Endodermal cell (in vitro differentiated cells): ENCODE measurements around the gene TEX54. TPM values are rescaled to one million over a fixed set of nuclear protein-coding genes. Genes with fewer than 3 reads are reported as not detected.

Experiments
- DNase-seq: peaks from one replicate; pipeline ENCODE4 v3.0.0-alpha.2; 2017
- H3K27ac ChIP-seq: 2 replicates; pipeline ENCODE4 v1.5.1; 2013; ENCODE audit warnings: mild to moderate bottlenecking, low read depth, low read length, moderate library complexity
- H3K27me3 ChIP-seq: 2 replicates; pipeline ENCODE4 v1.6.1; 2013; ENCODE audit warnings: mild to moderate bottlenecking, low read length, moderate library complexity; ENCODE audit not compliant: insufficient read depth, control insufficient read depth, poor library complexity, severe bottlenecking
- H3K36me3 ChIP-seq: 2 replicates; pipeline ENCODE4 v1.7.0; 2013; ENCODE audit warnings: mild to moderate bottlenecking, low read length, moderate library complexity; ENCODE audit not compliant: control insufficient read depth, insufficient read depth
- H3K4me1 ChIP-seq: one replicate; pipeline ENCODE4 v1.7.0; 2013; ENCODE audit warnings: low read length; ENCODE audit not compliant: control insufficient read depth, insufficient read depth
- H3K4me3 ChIP-seq: 2 replicates; pipeline ENCODE4 v1.5.1; 2013; ENCODE audit warnings: mild to moderate bottlenecking, low read length, moderate library complexity
- H3K9ac ChIP-seq: 2 replicates; pipeline ENCODE4 v1.6.1; 2013; ENCODE audit warnings: mild to moderate bottlenecking, low read length, moderate library complexity; ENCODE audit not compliant: poor library complexity, severe bottlenecking; ENCODE audit errors: extremely low read depth
- H3K9me3 ChIP-seq: 2 replicates; pipeline ENCODE4 v1.6.1; 2013; ENCODE audit warnings: mild to moderate bottlenecking, low read length, moderate library complexity; ENCODE audit not compliant: control insufficient read depth
- H3K27ac Mint-ChIP-seq: 2 replicates; pipeline ENCODE4 v1.8.0; 2020; ENCODE audit warnings: mixed read lengths
- H3K27me3 Mint-ChIP-seq: 2 replicates; pipeline ENCODE4 v1.8.0; 2021; ENCODE audit warnings: mild to moderate bottlenecking, mixed read lengths; ENCODE audit not compliant: insufficient read depth
- H3K36me3 Mint-ChIP-seq: 2 replicates; pipeline ENCODE4 v1.8.0; 2020; ENCODE audit warnings: low read depth, mixed read lengths
- H3K4me1 Mint-ChIP-seq: 2 replicates; pipeline ENCODE4 v1.8.0; 2020; ENCODE audit warnings: mixed read lengths
- H3K4me3 Mint-ChIP-seq: 2 replicates; pipeline ENCODE4 v1.8.0; 2020; ENCODE audit warnings: mild to moderate bottlenecking, moderate library complexity, mixed read lengths
- H3K9me3 Mint-ChIP-seq: 2 replicates; pipeline ENCODE4 v1.8.0; 2020; ENCODE audit warnings: mild to moderate bottlenecking, mixed read lengths
- CTCF ChIP-seq: fragments of 200-600 bp; sonication (generic); conservative IDR thresholded peaks from 2 replicates; pipeline ENCODE4 v1.5.0; 2021; ENCODE audit warnings: antibody characterized with exemption, mild to moderate bottlenecking
- WGBS, 2 experiments: methylation state at CpG; one replicate each; pipeline versions ENCODE4 v1.1.5 to v1.1.7; 2013; ENCODE audit warnings: missing lambda C conversion rate in 2 of 2, mixed read lengths in 1 of 2; ENCODE audit not compliant: insufficient coverage in 1 of 2, insufficient read length in 1 of 2; 5-methylcytosine and 5-hydroxymethylcytosine counted together
- total RNA-seq, 2 donors: library from RNA; stranded (reverse); fragmentation: NEBNext Ultra II Directional in 1 of 2; extraction: Animal tissue kit (Norgen Biotek cat#: 25700) in 1 of 2; gene quantifications; 2 replicates in 1 of 2; 3 replicates in 1 of 2; pipeline ENCODE4 v1.2.1, GENCODE V29; 2021

Gene TEX54
- total RNA-seq, 2 donors from 2014 or later = not detected

GRCh38 chr11:62805961-62806441 is 26.6 kb downstream of the TEX54 start:
- peaks cover 43% of the 10 kb centered on the region for H3K36me3 ChIP-seq
- Mint-ChIP-seq H3K4me3 (peak overlapping the region; percentile 94), H3K36me3 (peaks cover 25% of the 10 kb centered on the region), H3K27me3 (no peaks in the 10 kb centered on the region), H3K27ac (peak overlapping the region; percentile 98), H3K4me1 (peaks cover 19% of the 10 kb centered on the region), H3K9me3 (no peaks in the 10 kb centered on the region)
- peaks cover 10% of the 10 kb centered on the region for H3K4me1 ChIP-seq
- no peaks in the 10 kb centered on the region for H3K9me3 ChIP-seq
- H3K27me3 ChIP-seq = no peaks in the 10 kb centered on the region
- peak; percentile 57 for DNase-seq
- TF ChIP-seq CTCF = peak; percentile 1
- 40 to 50% methylated on average over 7 to 12 of the region's 12 CpGs for WGBS, 2 experiments
- peak overlapping the region; percentile 96 for H3K4me3 ChIP-seq
- H3K9ac ChIP-seq = peak overlapping the region; percentile 88
- peak overlapping the region; percentile 80 for H3K27ac ChIP-seq

- Mint-ChIP-seq H3K9me3 (no peaks in the 10 kb centered on the region), H3K27me3 (no peaks in the 10 kb centered on the region), H3K27ac (peak within 1 kb of the TSS; percentile 98), H3K4me3 (peak within 1 kb of the TSS; percentile 94), H3K4me1 (peaks cover 19% of the 10 kb centered on the region), H3K36me3 (peaks cover 28% of the 10 kb centered on the region)
- H3K27me3 ChIP-seq = no peaks in the 10 kb centered on the region
- H3K9me3 ChIP-seq = no peaks in the 10 kb centered on the region
- H3K4me1 ChIP-seq = peaks cover 10% of the 10 kb centered on the region
- peak within 1 kb of the TSS; percentile 88 for H3K9ac ChIP-seq
- peak; percentile 98 for DNase-seq
- TF ChIP-seq CTCF = peak; percentile 48
- H3K36me3 ChIP-seq = peaks cover 45% of the 10 kb centered on the region
- peak within 1 kb of the TSS; percentile 96 for H3K4me3 ChIP-seq
- peak within 1 kb of the TSS; percentile 80 for H3K27ac ChIP-seq
- 0 to 1% methylated on average over 32 to 77 of the region's 77 CpGs for WGBS, 2 experiments
These were observed 27.4 kb downstream of the TEX54 start, which contains the start of gene NXF1 for GRCh38 chr11:62805076-62805892. NXF1 (minus strand) TSS chr11:62805440; CDS start chr11:62805356, 84 bp downstream.

- TF ChIP-seq CTCF = no peak
- Histone ChIP-seq H3K9ac (peak overlapping the region; percentile 88), H3K27ac (no peak overlapping the region), H3K27me3 (no peaks in the 10 kb centered on the region), H3K4me1 (peaks cover 10% of the 10 kb centered on the region), H3K4me3 (peak overlapping the region; percentile 96), H3K9me3 (no peaks in the 10 kb centered on the region), H3K36me3 (peaks cover 50% of the 10 kb centered on the region)
- Mint-ChIP-seq H3K4me1 (peaks cover 19% of the 10 kb centered on the region), H3K4me3 (peak overlapping the region; percentile 94), H3K9me3 (no peaks in the 10 kb centered on the region), H3K27ac (peak overlapping the region; percentile 98), H3K36me3 (peaks cover 34% of the 10 kb centered on the region), H3K27me3 (no peaks in the 10 kb centered on the region)
- no peak for DNase-seq
- 15 to 20% methylated on average over 10 to 14 of the region's 14 CpGs for WGBS, 2 experiments
These were observed 28.1 kb downstream of the TEX54 start for GRCh38 chr11:62804310-62805075.
